ENCODE measurements around the gene SPINT3. TPM values are rescaled to one million over a fixed set of nuclear protein-coding genes. Genes with fewer than 3 reads are reported as not detected.
"Not testable (repeated sequence)": the region's sequence is repeated elsewhere in the genome, so short reads cannot be mapped to it uniquely, and the experiment has no call there.

SPINT3 gene
- total and polyA plus RNA-seq, 11 donors = not detected

DNA sequence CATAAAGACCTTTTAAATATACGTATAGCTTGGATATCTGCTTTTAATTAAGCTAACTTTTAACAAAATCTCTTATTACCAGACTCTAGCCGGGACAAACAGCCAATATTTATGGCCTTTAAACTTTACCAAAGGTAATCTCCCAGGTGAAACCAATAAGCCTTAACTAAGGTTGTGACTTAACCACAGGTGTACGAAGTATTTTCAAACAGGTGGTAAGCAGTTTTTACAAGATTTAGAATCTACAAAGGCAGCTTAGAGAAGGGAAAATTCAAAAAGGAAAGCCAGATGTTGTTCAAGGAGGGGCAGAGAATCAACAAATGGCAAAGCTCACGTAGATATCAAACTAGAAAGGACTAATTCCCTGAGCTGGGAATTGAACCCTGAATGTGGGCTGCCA lies 30.0 kb downstream of the SPINT3 start:
- intact Hi-C loops (cut with DNase I) = no loop called here
- TF ChIP-seq CTCF (IDR thresholded peaks at IDR 0.05) (no peak), POLR2A (IDR thresholded peaks at IDR 0.05) (no peak)

DNA sequence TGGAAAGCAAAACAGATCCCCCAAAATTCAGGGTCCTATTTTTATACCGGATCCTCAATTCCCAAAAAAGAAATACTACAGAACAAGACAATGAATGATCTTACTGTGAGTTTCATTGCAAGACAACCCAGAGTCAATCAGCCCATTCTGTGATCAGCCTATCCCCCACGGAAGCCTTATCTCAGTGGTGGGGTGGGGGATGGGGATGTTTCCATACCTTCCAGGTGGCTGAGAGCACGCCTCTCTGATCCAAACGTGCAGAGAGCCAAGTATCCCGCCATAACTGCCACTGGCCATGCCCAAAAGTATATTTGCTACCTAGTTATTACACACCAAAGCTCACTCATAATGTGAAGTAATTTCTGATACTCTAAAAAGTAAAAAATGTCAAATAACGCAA lies 30.7 kb downstream of the SPINT3 start:
- H3K27me3 ChIP-seq = peaks cover 0 to 62% (median 17%) of the 10 kb centered on the region in 9 donors
- WGBS, 4 donors = 33 to 43% (median 41%) methylated on average over 6 of the region's 6 CpGs
- no peaks in the 10 kb centered on the region for H3K9me3 ChIP-seq
- TF ChIP-seq CTCF (IDR thresholded peaks at IDR 0.05) = no peak
- no peak for TF ChIP-seq POLR2A (IDR thresholded peaks at IDR 0.05)
- ATAC-seq (no peak), DNase-seq (no peak)
- intact Hi-C loops (cut with DNase I) = no loop called here
- H3K36me3 ChIP-seq = no peaks in the 10 kb centered on the region
- no peak overlapping the region for H3K27ac ChIP-seq
- no peak overlapping the region for H3K4me3 ChIP-seq
- H3K4me1 ChIP-seq = no peaks in the 10 kb centered on the region

More for the DNA sequence above, 30.0 kb downstream of the SPINT3 start:
- no peaks in the 10 kb centered on the region for H3K4me1 ChIP-seq
- peaks cover 0 to 60% (median 11%) of the 10 kb centered on the region in 9 donors for H3K27me3 ChIP-seq
- no peak overlapping the region for H3K27ac ChIP-seq
- no peak overlapping the region for H3K4me3 ChIP-seq
- no peaks in the 10 kb centered on the region for H3K36me3 ChIP-seq
- DNase-seq (no peak), ATAC-seq (no peak)
- no peaks in the 10 kb centered on the region for H3K9me3 ChIP-seq
- 75 to 81% (median 78%) methylated on average over 4 of the region's 4 CpGs for WGBS, 4 donors

- Histone ChIP-seq H3K27me3 (peaks cover 0 to 69% (median 24%) of the 10 kb centered on the region in 9 donors), H3K36me3 (no peaks in the 10 kb centered on the region), H3K27ac (no peak overlapping the region), H3K4me1 (no peaks in the 10 kb centered on the region), H3K9me3 (peaks cover 0 to 3% (median 0%) of the 10 kb centered on the region in 12 donors), H3K4me3 (no peak overlapping the region)
- intact Hi-C loops (cut with DNase I) = loop anchor here in 1 of 10 donors (10.0 kb wide), 1 partner anchor 275 kb away; no protein-coding TSS in a partner anchor
- WGBS, 4 donors = 82 to 88% (median 86%) methylated on average over 7 of the region's 7 CpGs
- DNase-seq (no peak), ATAC-seq (no peak)
- TF ChIP-seq CTCF (IDR thresholded peaks at IDR 0.05) (no peak), POLR2A (IDR thresholded peaks at IDR 0.05) (no peak)
These were observed 35.6 kb downstream of the SPINT3 start for GRCh38 chr20:45479822-45480221.

- not testable (repeated sequence) for ATAC-seq, DNase-seq, H3K27ac ChIP-seq, H3K4me3 ChIP-seq, H3K9me3 ChIP-seq, H3K36me3 ChIP-seq, H3K4me1 ChIP-seq
- intact Hi-C loops (cut with DNase I) = loop anchor here in 1 of 10 donors (10.0 kb wide), 1 partner anchor 277 kb away; no protein-coding TSS in a partner anchor
- WGBS, 4 donors = 75 to 85% (median 80%) methylated on average over 4 to 7 of the region's 7 CpGs
- peaks cover 0 to 67% (median 27%) of the 10 kb centered on the region in 9 donors for H3K27me3 ChIP-seq
These were observed 37.8 kb downstream of the SPINT3 start for GRCh38 chr20:45477530-45478148.

DNA sequence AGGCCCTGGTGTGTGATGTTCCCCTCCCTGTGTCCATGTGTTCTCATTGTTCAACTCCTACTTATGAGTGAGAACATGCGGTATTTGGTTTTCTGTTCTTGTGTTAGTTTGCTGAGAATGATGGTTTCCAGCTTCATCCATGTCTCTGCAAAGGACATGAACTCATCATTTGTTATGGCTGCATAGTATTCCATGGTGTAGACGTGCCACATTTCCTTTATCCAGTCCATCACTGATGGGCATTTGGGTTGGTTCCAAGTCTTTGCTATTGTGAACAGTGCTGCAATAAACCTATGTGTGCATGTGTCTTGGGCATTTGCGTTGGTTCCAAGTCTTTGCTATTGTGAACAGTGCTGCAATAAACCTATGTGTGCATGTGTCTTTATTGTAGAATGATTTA lies 43.1 kb downstream of the SPINT3 start:
- H3K36me3 ChIP-seq, H3K4me3 ChIP-seq, H3K9me3 ChIP-seq, H3K27ac ChIP-seq, ATAC-seq, DNase-seq: not testable (repeated sequence)
- WGBS, 4 donors = 65 to 93% (median 83%) methylated on average over 3 of the region's 3 CpGs
- intact Hi-C loops (cut with DNase I) = loop anchor here in 1 of 10 donors (10.0 kb wide), 1 partner anchor 283 kb away; no protein-coding TSS in a partner anchor
- Histone ChIP-seq H3K4me1 (peaks cover 6 to 23% (median 16%) of the 10 kb centered on the region in 12 donors), H3K27me3 (peaks cover 7 to 74% (median 33%) of the 10 kb centered on the region in 9 donors)
